Motor neuron (in vitro differentiated cells): ENCODE results near the gene CSN1S1. TPM values are rescaled to one million over a fixed set of nuclear protein-coding genes. Genes with fewer than 3 reads are reported as not detected.

Experiments used
- total RNA-seq, 8 experiments: library from RNA; unstranded; fragments of 300-600 nt; gene quantifications; 2 replicates each; pipeline versions ENCODE4 v1.2.3 to v1.2.4, GENCODE V29; 2022

The CSN1S1 gene
- total RNA-seq, 8 experiments from 2014 or later, result not detected

Other genes with a start within 250 kb of the CSN1S1 start
- 1 to 10 TPM in 1 of 8 experiments, under 1 TPM in 6, not detected in 1; under 0.01 to 1.6 (median 0.19) TPM for gene SULT1B1, start 170.4 kb upstream of the CSN1S1 start, total RNA-seq
- 10 to 100 TPM in 2 of 8 experiments, 1 to 10 TPM in 2, under 1 TPM in 2, not detected in 2; 0.11 to 26.0 (median 4.2) TPM for gene SULT1E1, start 70.9 kb upstream of the CSN1S1 start, total RNA-seq
- under 1 TPM in 4 of 8 experiments, not detected in 4; 0.17 to 0.42 (median 0.23) TPM for gene CSN2, start 34.7 kb downstream of the CSN1S1 start, total RNA-seq
- gene STATH, start 64.9 kb downstream of the CSN1S1 start, total RNA-seq, result not detected
- not detected for gene HTN3, start 97.4 kb downstream of the CSN1S1 start, total RNA-seq
- under 1 TPM in 2 of 8 experiments, not detected in 6; 0.28 to 0.33 TPM for gene HTN1, start 119.4 kb downstream of the CSN1S1 start, total RNA-seq
- gene PRR27, start 223.2 kb downstream of the CSN1S1 start, total RNA-seq, result 1 to 10 TPM in 1 of 8 experiments, under 1 TPM in 7; 0.04 to 1.7 (median 0.28) TPM